Esophagus squamous epithelium (tissue), 4 donors: Measurements from ENCODE around the gene KCTD14.

ENCODE experiments used
- CTCF ChIP-seq, 6 experiments: fragments of 450-650 bp in 4 of 6; fragments of 200-600 bp in 2 of 6; sonication (generic) in 2 of 6; IDR thresholded peaks; one replicate each; pipeline ENCODE4 v1.5.1; 2016 to 2019; ENCODE audit warnings: antibody characterized with exemption in 6 of 6, mild to moderate bottlenecking in 4 of 6, moderate library complexity in 4 of 6
- POLR2A ChIP-seq, 4 donors: fragments of 450-650 bp; IDR thresholded peaks; one replicate each; pipeline ENCODE4 v1.6.1; 2017; ENCODE audit warnings: antibody characterized with exemption in 4 of 4, mild to moderate bottlenecking in 4 of 4, moderate library complexity in 3 of 4

GRCh38 chr11:78046486-78046854, 23.4 kb upstream of the KCTD14 start:
- TF ChIP-seq CTCF (IDR thresholded peaks at IDR 0.05): no peak
- TF ChIP-seq POLR2A (IDR thresholded peaks at IDR 0.05): no peak
